WI38 (cell line): ENCODE measurements around the gene TNFRSF4.

Source experiments
- H3K4me3 ChIP-seq: 2 replicates; pipeline ENCODE4 v1.5.1; 2011; ENCODE audit warnings: low read depth, mild to moderate bottlenecking, control low read depth, low read length
- TF ChIP-seq, protein P1 (sequence below): IDR thresholded peaks from 2 replicates; pipeline ENCODE4 v1.5.1; 2012; ENCODE audit warnings: low read depth, mild to moderate bottlenecking, control low read depth, low read length

TNFRSF4 gene

GRCh38 chr1:1213345-1214265 is at the start of gene TNFRSF4:
Gene TNFRSF4 (minus strand): TSS chr1:1214153. CDS start chr1:1214127, 26 bp downstream.
- TF ChIP-seq, protein P1, sequence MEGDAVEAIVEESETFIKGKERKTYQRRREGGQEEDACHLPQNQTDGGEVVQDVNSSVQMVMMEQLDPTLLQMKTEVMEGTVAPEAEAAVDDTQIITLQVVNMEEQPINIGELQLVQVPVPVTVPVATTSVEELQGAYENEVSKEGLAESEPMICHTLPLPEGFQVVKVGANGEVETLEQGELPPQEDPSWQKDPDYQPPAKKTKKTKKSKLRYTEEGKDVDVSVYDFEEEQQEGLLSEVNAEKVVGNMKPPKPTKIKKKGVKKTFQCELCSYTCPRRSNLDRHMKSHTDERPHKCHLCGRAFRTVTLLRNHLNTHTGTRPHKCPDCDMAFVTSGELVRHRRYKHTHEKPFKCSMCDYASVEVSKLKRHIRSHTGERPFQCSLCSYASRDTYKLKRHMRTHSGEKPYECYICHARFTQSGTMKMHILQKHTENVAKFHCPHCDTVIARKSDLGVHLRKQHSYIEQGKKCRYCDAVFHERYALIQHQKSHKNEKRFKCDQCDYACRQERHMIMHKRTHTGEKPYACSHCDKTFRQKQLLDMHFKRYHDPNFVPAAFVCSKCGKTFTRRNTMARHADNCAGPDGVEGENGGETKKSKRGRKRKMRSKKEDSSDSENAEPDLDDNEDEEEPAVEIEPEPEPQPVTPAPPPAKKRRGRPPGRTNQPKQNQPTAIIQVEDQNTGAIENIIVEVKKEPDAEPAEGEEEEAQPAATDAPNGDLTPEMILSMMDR: no peak
- no peak within 1 kb of the TSS for H3K4me3 ChIP-seq

DNA sequence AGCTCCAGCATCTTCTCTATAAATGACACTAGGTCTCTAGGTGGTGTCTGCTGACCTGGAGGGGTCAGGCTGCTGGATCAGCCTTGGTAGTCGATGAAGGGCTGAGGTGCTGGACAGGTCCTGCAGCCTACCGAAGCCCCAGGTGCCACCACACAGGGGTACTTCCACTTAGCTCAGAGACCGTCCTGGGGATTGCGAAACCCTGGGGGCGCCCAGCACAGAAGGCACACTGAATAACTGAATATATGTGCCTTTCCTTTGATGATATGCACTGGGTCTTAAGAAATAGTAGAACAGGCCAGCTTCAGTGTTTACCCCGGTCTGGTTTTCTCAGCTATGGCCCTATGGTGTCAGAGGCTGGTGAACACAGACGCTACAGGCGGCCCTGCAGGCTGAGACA is 48.8 kb upstream of the TNFRSF4 start:
- TF ChIP-seq, protein P1: no peak
- no peak overlapping the region for H3K4me3 ChIP-seq

DNA sequence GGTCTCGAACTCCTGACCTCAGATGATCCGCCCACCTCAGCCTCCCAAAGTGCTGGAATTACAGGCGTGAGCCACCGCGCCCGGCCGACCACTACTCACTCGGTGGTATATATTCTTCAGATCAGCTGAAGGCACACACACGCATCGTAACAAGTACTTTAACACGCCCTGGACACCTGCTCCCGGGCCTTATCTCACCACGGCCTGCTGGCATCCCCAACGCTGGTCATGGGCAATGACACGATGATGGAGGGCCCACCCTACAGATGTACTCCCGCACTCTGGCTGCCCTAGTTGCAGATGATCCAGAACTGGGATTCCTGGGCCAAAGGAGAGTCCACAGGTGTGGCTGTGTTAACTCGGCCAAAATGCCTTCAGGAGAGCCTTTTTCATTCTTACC is 48.1 kb upstream of the TNFRSF4 start:
- TF ChIP-seq, protein P1: no peak
- no peak overlapping the region for H3K4me3 ChIP-seq

DNA sequence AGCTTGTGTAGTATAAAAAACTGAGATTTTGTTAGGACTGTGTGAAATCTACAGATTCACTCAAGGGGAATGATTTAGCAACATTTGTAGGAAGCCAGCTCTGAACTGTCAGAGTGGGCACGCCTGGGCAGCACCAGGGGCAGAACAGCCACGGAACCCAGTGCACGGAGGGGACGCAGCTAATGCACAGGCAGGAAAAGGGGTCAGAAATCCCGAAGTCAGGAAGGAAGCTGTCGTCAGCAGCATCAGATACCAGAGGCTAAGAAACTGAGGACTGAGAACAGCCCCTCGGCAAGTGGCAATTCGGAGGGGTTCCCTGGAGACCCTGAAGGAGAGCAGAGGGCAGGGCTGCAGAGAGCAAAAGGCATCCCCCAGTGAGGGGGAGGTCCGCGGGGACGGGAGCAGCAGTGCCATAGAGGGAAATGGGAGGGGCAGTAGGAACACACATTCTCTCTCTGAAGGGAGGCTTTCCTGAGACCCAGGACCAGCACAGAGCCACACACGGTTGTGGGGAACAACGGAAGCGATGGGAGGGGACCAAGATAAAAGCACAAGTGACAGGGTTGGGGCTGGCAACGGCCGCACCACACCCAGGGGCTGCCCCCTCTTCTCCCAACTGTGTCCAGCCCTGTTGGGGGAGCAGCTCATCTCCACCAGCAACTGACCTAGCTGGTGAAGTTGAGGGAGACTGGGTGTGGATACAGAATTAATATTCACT is 47.0 kb upstream of the TNFRSF4 start:
- no peak overlapping the region for H3K4me3 ChIP-seq
- TF ChIP-seq, protein P1: no peak

GRCh38 chr1:1259951-1260600 is 46.1 kb upstream of the TNFRSF4 start:
- TF ChIP-seq, protein P1: no peak

GRCh38 chr1:1259540-1259939 is 45.6 kb upstream of the TNFRSF4 start:
- H3K4me3 ChIP-seq: no peak overlapping the region
- TF ChIP-seq, protein P1: no peak

More at GRCh38 chr1:1259951-1260600, 46.1 kb upstream of the TNFRSF4 start:
- no peak overlapping the region for H3K4me3 ChIP-seq
